GM12801 (cell line): Measurements from ENCODE around the gene CAMK2B.

ENCODE experiments used
- TF ChIP-seq, protein P1 (sequence below): IDR thresholded peaks from one replicate; pipeline ENCODE4 v1.5.1; 2011; ENCODE audit warnings: control low read depth; ENCODE audit not compliant: insufficient read length; ENCODE audit errors: extremely low read depth

Gene CAMK2B

DNA sequence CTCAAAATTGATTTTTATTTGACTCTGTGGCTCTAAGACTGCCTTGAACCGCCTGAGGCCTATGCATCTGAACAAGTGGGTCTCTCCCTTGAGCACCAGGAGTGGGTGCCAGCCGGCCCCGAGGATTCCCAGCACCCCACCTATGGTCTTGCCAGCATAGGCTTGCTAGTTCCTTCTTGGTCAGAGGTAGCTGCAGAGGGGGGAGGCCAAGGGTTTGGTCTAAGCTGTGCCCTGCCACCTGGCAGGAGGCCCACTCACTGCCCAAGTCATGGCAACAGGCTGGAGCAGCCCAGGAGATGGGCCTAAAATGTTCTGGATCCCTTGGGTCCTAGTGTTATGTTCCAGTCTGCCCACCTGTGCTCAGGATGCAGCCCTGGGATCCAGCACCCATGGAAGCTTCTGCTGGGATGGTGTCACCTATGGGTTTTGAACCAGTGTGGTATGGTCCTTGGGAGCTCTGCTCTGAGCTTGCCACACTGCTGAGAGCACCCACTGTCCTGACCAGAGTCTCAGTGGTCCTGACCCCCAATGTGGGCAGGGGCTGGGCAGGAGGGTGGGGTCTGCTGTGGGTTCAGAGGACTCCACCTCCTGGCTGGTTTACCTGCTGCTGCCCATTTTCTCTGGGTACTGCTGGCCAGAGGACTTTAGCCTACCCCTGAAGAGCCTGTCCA lies 112.1 kb downstream of the CAMK2B start:
- TF ChIP-seq, protein P1, sequence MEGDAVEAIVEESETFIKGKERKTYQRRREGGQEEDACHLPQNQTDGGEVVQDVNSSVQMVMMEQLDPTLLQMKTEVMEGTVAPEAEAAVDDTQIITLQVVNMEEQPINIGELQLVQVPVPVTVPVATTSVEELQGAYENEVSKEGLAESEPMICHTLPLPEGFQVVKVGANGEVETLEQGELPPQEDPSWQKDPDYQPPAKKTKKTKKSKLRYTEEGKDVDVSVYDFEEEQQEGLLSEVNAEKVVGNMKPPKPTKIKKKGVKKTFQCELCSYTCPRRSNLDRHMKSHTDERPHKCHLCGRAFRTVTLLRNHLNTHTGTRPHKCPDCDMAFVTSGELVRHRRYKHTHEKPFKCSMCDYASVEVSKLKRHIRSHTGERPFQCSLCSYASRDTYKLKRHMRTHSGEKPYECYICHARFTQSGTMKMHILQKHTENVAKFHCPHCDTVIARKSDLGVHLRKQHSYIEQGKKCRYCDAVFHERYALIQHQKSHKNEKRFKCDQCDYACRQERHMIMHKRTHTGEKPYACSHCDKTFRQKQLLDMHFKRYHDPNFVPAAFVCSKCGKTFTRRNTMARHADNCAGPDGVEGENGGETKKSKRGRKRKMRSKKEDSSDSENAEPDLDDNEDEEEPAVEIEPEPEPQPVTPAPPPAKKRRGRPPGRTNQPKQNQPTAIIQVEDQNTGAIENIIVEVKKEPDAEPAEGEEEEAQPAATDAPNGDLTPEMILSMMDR: no peak

DNA sequence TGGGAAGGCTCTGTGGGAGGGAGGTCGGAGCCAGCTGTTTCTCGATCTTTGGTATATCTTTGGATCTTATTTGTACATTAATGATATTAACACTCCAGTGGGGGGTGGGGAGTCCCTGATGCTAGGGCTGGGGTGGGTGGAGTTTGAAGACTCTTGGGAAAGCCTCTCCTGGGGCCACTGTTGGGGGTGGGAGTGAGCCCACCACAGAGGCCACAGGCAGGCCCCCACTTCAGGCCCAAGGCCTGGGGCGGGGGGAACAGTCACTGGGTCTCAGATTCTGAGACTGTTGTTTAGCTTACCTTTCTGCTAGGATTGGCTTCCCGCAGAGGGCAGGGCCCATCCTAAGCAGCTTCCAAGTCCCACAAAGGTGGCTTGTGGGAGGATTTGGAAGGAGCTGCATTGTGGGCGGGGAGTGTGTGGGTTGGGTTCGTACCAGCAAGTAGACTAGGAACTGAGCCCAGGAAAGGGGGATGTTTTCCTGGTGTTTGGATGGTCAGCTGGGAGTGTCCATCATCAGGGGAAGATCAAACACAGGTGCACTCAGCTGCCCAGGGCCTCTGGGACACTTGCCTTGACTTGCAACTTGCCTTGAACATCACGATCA lies 112.7 kb downstream of the CAMK2B start:
- TF ChIP-seq, protein P1: no peak

DNA sequence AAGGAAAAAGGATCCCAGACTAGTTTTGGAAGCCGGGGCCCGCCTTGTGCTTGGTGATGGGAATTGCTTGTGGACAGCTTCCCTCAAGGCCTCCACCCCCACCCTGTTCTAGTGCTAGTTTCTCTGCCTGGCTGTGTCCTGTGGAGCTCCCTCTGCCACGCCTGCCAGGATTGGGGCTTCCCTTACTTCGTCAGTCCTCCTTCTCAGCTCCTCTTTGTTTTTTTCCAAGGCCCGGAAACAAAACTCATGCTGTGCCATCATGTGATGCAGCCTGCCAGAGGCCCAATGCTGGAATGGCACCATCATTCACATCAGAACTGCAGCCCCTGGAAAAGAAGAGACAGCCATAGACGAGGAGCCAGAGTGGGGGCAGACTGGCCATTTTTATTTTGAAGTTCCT lies 113.4 kb downstream of the CAMK2B start:
- TF ChIP-seq, protein P1: no peak

DNA sequence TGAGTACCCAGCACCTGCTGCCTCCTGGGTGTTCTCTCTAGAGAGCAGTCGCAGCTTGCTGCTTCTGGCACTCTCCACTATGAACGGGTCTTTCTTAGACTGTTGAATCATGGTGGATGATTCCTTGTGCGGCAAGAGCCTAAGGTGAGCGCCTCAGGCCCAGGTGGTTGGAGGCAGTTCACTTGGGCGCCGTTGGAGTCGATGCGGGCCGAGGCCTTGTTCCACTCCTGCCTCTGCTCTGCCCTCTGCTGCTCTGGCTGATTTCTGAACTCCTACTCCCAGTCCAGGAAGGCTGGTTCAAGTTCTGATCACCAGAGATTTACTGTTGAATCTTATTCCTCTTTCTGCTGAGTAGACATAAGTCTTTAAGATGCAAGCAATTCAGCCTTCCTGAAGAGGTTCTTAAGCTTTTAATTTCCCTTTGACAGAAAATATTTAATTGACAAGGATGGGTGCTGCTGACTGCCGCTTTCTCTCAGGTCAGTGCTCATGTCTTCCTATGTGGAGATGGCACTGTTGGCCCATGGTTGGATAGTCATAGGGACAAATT lies 114.2 kb downstream of the CAMK2B start:
- TF ChIP-seq, protein P1: no peak

DNA sequence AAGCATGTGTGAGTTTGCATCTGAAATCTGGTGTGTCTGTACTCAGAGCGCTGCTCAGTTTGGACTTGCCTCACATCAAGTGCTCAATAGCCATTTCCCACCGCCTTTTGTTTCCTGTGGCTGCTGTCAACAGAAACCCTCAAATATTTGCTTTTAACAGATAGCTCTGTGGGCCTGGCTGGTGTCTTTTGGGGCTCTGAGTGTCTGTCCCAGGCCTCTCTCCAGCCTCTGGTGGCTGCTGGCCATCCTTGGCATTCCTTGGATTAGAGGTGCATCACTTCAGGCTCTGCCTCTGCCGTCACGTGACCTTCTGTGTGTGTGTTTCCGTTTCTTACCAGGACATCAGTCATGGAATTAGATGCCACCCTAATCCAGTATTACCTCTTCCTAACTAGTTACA lies 115.3 kb downstream of the CAMK2B start:
- TF ChIP-seq, protein P1: no peak

DNA sequence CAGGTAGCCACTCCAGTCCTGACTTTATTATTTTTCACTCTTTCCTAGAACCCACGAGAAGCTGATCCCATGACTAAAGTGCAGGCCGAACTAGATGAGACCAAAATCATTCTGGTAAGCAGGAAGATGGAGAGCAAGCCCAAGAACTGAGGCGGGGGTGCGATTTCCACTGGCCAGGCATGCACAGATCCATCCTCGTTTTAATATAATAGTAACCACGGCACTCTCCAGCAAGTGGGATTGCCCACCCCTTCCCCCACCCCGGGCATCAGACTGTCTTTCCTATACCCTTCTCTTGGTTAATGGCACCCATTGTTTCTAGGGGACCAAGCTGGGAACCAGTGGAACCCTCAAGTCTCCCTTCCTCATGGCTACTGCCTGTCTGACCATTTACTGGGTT lies 117.3 kb downstream of the CAMK2B start:
- TF ChIP-seq, protein P1: no peak

DNA sequence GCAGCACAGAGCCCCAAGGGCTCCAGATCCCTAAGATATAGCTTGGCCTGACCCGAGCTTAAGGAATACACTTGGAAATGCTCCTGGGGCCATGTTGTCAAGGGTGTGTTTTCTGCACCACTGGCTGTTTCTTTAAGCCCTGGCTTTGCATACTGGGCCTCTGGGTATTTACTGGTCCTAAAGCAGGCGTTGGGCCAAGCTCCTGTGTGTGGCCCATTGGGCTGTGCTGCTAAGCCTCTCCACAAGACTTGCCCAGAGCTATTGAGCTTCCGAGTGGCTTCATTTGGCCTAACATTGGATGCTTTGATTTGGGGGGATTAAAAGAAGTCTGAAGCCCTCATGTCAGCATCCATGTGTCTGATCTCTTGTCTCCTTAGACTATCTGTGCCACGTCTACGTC lies 119.4 kb downstream of the CAMK2B start:
- TF ChIP-seq, protein P1: no peak
